HG02759 (cell line): ENCODE data around the gene PTPRD.

Experiments
- ATAC-seq: cut with Tn5 transposase; IDR thresholded peaks from one replicate; pipeline ENCODE4 v1.9.1; 2021; ENCODE audit warnings: mild to moderate bottlenecking, moderate library complexity; ENCODE audit not compliant: unreplicated experiment

PTPRD gene

DNA sequence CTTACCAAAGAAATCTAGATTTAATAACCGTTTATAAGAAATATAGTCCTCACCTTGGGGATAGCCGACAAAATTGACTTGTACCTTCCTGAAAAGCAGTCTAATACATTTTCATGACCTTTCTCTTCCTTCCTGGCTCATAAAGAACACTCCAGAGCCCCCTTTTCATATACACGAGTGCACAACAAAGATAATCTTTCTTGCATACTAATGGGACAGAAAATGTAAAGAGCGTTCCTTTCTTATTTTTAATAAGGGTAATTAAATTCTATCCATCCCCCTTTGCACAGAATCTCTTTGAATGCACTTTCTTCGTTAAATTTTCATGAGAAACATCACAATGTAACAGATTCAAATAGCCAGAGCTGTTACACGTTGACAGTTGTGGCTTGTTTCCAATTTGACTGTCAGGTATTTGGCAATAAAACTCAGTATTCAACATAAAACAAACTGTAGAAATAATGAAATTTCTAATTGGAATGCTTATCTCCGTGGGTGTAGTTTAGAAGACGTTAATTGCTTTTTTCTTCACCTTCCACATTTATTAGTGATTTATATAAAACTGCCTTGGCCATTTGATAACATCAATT is 2080.9 kb downstream of the PTPRD start:
- no peak for ATAC-seq

DNA sequence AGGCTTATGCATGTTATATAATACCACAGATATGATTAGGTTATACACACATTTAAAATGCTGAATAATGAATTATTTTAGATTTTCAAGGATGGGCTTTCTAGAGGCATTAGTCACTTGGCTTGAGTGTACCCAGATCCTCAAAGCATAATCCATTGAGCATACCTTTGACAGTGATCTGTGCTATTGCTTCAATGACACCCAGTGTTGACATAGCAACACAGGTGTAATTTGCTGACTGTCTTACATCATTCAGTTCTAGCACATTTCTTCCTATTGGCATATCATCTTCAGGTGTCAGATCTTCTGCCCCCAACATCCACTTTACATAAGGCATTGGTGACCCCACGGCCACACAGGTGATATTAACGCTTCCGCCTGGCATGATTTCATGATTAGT is 2091.7 kb downstream of the PTPRD start:
- no peak for ATAC-seq

DNA sequence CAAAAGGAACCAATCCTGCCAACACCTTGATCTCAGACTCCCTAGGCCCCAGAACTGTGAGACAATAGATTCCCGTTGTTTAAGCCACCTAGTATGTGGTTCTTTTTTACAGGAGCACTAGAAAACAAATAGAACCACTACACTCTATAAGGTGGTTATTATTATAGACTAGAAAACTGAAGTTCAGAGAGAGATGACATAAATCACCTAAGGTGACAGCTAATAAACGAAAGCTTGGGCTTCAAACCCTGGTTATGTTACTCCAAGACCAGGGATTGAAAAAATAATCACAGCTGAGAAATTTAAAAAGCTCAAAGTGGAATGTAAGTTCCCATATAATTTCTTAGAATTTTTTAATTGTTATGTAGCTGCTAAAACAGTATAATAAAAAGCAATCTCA is 2097.1 kb downstream of the PTPRD start:
- no peak for ATAC-seq

DNA sequence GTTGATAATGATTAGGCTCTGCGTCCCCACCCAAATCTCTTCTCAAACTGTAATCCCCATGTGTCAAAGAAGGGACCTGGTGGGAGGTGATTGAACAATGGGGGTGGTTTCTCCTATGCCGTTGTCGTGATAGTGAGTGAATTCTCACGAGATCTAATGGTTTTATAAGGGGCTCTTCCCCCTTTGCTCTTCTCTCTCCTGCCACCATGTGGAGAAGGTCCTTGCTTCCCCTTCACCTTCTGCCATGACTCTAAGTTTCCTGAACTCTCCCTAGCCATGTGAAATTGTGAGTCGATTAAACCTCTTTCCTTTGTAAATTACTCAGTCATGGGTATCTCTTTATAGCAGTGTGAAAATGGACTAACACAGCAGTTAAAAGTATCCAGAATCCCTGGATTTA is 2098.0 kb downstream of the PTPRD start:
- no peak for ATAC-seq

DNA sequence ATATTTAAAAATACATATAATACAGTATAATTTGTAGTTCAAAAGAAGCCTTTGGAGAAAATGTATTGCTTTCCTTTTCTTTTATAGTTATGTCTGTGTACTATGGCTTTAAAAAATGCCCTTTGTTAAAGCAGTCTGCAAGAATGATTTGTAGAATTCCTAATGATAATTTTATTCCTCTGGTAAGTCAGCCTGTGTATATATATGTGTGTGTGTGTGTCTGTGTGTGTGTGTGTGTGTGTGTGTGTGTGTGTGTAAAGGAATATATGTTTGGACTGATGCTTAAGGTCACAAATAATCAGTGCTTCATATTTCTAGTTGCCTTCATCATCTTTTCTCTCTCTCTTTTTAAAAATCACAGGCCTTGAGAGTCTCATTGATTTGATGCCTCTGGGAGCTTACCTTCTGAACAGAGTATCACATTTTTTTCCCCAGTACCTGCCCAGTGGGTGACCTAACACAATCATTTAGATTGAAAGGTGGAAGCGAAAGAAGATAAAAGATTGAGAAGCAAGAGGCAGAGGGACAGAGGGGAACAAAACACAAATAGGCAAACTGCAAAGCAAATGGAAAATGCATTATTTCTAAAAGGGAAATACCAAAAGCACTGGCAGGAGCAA is 2104.0 kb downstream of the PTPRD start:
- no peak for ATAC-seq

DNA sequence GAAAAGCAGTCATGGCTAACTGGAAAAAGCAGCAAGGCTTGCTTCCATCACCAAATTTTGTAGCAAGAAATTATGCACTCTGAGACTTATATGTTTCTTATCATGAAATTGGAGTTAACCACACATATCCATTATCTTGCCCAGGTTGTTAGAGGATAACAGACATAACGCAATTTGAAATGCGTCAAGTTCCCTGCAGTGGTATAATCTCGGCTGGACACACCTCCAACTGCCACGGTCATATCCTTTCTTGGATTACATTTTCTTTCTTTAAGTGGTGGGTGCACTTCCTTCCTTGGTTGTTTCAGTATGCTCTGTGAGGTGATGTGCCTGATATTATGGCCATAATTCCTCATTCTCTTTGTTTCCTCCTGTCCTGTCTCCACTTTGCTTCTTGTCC is 2118.2 kb downstream of the PTPRD start:
- no peak for ATAC-seq

DNA sequence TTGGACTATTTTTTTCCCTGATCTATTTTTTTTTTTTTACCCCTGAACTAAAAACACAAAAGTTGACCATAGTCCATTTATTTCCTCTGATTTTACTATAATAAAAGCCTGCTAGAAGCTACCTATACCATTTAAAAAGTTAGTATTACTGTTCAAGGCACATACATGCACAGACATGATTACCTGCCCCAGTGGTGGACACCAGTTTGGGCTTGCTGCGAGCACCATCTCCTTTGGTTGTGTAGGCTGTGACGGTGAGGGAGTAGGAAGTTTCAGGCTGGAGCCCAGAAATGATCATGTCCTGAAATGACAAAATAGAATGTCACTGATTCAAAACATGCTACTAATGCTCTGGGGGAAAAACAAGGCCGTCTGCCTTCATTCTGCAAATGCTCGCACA is 2120.1 kb downstream of the PTPRD start:
- no peak for ATAC-seq

DNA sequence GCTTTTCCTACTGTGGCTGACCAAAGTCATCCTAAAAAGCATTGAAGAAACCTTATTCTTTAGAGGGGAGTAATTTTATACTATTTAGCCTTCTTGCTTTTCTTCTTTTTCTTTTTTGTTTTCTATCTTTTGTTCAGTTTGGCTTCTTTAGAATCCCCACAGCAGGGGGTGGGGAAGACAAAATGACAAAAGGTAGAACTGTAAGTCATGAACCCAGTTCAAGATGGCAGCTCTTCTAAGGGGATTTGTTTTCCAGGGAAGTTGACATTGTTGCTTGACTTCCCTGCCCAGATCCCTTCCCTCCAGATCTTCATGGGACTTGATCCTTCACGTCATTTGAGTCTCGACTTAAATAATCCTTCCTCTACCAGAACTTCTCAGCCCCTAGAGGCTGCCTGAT is 2120.8 kb downstream of the PTPRD start:
- no peak for ATAC-seq

DNA sequence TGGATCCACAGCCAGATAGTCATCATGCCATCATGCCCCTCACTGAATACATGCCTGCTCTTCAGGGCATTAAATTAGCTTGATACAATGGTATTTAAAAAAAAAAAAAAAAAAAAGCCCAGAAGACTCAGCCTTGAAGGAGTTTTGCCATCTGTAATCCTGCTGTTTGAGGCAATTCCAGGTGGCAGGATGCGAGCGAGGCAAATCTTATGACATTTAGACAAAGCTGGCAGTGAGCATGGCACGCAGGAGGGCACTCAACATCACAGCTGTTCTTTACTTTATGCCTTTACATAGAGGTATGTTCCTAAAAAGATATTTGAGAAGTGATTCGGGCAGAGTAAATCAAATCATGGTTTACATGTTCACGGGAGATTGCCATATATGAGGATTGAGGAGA is 2121.2 kb downstream of the PTPRD start:
- ATAC-seq, result no peak

DNA sequence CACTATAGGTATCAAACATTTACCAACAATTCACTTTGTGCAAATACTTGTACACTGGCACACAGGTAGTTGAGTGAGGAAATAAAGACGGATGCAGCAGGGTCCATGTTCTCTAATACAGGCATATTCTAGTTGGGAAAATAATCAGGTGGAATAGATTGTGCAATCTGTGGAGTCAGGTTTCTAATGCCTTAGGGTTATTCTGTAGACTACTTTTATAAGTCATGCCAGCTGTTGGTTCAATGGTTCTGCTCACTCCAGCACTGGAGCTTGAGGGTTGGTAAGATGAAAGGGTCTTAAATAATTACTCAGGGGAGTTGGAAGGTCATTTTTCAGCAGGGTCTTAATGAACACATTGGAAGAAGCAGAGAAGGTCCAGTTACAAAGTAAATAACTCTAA is 2123.0 kb downstream of the PTPRD start:
- ATAC-seq, result no peak

DNA sequence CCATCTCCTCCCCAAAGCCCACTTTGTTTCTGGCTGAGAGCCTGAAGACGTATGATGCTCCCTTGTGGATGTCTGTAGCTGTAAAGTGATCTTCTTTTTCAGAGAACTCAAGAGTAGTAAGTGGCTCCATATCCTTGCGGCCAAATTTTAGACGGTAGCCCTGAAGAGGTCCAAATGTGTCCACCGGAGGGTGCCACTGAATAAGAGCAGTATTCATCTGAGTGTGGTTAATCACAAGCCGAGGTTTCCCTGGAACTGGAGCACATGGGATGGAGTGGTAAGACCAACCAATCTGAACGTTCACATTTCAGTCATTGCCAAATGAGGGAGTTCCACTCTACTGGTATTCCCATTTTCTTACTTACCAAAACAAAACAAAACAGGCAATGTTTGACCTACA is 2126.7 kb downstream of the PTPRD start:
- ATAC-seq, result no peak

DNA sequence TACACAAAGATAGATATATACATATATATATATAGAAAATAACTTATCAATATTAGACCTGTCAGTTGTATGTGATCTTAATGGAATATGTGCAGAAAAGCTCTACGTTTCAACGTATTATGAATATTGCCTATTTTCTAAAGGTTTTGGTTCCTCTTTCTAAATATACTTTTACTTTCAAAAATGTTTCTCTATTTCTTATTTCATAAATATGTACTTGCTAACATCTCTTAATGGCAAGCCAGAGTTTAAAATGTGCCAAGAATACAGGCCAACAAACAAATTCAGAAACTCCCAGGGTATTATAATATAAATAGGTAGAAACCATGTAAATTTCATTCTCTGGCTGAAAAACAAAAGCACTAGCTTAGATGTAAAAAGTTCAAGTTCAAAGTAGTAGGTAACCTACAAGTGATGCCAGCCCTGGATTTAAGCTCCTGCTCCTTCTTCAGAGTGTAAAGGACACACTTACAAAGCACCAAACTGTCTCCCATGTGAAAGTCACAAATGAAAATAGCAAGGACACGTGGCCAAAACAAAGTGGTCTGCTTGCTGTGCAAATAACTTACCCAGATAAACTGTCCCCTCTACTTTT is 2128.1 kb downstream of the PTPRD start:
- no peak for ATAC-seq

DNA sequence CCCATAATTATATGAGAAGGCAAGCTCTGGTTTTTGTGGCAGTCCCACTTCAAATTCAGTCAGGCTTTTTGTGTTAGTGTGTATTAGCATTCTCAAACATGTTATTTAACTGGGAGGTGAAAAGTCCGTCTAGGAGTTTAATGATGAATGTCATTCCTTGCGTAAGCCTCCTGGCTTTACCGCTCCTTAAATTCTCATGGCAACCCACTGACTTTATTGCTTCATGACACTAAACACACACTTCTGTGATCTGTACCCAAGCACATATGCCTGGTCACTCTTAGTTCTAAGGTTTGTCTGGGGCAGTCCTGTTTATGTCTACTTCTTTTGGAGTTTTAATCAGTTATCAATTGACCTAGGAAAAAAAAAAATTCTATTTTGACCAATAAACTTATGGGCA is 2135.4 kb downstream of the PTPRD start:
- ATAC-seq, result no peak

DNA sequence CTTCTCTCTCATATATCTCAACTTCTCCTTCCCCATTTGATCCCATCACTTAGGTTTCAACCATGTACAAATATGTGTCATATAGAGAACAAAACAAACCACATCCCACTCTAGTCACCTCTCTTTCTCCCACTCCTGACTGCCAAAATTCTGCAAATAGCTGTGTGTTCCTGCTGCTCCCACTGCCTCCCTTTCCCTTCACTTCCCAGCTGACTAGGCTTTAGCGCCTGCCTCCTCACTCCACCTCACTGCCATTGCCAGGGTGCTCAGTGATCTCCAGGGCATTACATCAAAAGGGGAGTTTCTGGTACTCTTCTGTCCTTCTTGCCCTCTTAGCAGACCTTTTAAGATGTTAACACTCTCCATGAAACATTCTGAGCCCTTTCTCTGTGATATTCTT is 2137.9 kb downstream of the PTPRD start:
- no peak for ATAC-seq

DNA sequence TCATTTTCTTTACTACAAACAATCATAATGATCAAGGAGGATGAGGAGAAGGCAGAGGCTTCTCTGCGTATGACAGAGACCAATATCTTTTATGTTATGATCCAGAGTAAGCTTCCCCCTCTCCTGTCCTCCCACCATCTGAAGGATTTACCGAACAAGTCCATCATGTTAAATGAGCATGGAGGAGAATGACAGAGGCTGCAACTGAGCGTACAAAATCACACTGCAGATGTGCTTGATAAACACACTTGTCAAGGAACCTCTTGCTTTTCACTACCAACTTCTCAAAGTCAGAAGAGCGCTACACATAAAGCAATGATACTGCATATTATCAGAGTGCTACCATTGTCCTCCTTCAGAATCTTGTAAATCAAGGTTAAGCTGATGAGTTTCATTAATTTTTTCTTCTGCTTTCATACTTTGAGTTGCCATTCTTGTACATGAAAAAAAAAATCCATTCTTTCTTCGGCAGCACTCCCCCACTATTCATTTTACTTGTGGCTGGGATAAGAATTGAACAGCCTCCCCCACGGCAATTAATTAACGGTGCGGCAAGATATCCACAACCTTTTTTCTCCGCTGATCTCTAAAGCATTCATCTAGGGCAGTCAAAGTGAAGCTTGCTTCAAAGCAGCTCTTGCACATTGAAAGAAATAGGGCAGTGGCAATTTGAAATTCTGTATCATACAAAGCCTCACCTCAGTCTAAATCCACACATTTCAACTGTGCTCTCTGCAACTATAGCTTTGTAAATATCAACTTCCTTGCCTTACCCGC is 2139.4 kb downstream of the PTPRD start:
- ATAC-seq, result no peak

DNA sequence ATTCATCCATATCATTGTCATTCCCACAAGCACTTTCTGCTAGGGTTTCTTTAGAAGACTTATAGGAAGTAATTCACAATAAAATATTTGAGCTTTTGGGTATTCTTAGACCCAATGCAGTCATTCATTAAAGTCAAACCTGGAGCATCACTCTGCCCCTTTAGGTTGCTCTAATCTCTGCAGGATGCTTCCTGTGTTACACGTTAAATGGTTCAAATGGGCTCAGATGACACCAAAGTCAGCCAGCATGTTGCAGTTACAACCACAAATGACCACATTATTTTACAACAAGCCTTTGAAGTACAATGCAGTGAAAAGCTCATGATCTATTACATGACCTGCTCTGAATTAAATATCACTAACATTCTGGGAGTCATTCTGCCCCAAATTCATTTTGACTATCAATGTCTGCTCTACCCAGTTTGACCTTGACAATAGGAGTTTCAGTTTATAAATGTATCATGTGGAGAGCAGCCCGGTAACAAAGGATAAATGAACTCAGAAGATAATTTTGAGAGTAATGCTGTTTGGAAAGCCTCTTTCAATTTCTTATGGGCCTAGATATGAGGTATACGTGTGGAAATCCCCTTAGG is 2144.7 kb downstream of the PTPRD start:
- no peak for ATAC-seq

DNA sequence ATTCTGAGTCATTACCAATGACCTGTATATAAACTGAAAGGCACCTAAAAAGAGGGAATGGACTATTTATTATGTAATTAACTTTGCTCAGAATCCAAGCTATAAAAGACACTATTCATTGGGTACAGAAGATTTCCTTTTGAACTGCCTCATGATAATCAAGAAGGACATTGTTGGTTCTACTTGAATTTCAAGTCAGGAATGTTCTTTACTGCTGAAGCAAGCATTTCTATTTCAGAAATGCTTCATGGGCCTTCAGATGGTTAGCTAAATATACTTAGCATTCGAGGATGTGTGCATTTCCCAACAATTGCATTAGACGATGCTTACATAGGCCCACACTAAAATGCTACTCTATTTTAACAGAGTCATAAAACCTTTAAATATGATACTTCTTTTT is 2155.0 kb downstream of the PTPRD start:
- ATAC-seq, result no peak

DNA sequence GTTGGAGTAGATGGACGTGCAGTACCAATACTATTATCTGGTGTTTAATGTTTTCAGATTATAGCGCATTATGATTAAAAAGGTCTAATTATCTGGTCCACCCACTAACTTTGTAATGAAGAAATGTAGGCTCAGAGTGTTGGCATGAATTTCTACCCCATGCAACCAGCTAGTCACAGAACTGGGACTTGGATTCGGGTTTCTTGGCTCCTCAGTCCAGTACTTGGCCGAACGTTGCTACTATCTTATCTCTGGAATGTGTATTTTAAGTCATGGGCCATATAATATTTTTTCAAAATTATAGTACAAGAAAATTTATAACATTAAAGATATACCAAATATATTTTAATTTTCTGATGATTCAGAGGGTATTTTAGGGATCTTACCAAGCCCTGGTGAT is 2155.7 kb downstream of the PTPRD start:
- no peak for ATAC-seq

DNA sequence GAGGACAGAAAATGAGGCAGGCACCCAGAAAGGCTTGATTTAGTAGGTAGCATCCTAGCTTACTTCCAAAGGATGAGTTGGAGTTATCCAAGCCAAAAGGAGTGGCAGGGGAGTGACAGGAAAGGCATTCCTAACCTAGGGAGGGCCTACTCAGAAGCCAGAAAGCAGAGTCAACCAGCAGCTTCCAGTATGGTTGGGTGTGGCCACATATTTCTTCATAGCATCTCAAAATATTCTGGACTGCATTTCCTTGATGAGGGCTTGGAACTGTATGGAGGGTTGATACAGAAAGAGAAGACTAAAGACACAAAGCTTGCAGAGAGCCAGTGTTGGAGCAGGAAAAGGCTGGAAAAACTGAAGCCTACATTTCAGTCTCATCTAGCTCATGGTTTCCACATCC is 2156.5 kb downstream of the PTPRD start:
- ATAC-seq, result no peak

DNA sequence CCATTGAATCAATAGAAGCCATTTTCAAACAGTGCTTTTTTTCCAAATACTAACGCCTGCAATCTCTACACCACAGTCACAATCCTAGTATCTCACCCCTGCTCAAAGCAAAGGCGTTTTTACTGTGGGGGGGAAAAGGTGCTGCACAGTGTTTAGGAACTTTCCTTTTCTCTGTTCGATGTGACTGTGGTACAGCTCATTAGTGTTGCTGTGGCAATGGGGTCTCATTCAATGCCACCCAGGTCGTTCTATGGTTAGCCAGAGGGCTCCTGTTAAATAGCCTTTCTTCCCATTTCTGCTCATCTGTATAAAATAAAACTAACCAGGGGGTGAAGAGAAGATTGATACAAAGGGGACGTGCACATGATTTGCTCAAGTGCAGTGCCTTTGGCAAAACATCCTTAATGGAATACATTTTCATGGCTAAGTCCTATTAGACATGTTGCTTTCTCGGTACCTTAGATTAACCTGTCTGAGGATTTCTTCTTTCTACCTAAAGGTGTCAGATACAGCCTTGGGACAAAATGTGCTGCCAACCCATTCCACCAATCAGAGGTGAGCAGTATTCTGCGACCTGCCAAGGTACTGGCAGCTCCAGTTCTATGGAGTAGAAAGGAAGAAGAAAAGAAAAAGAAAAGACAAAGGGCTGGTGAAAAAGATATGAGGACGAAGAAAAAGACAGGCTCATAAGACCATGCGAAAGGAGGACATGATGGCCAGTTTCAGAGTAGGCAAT is 2161.8 kb downstream of the PTPRD start:
- ATAC-seq, result no peak

DNA sequence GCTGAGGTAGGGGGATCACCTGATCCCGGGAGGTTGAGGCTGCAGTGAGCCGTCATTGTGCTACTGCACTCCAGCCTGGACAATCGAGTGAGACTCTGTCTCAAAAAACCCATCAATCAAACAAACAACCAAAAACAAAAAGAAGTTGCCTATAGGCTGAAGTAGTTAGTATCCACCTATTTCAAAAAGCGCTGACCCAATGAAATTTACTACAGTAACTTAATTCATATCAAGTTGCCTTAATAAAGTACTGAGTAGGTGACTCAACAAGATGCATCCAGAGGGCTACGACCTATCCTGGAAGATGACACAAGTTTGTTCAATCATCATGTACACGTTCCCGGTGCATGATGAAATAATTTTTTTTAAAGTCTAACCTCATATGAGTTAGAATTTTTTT is 2164.6 kb downstream of the PTPRD start:
- ATAC-seq, result no peak
